ENCODE data around the gene PEPD.
A peak's percentile ranks its signal among the peaks of the same experiment; 100 is the strongest.

Gene PEPD

DNA sequence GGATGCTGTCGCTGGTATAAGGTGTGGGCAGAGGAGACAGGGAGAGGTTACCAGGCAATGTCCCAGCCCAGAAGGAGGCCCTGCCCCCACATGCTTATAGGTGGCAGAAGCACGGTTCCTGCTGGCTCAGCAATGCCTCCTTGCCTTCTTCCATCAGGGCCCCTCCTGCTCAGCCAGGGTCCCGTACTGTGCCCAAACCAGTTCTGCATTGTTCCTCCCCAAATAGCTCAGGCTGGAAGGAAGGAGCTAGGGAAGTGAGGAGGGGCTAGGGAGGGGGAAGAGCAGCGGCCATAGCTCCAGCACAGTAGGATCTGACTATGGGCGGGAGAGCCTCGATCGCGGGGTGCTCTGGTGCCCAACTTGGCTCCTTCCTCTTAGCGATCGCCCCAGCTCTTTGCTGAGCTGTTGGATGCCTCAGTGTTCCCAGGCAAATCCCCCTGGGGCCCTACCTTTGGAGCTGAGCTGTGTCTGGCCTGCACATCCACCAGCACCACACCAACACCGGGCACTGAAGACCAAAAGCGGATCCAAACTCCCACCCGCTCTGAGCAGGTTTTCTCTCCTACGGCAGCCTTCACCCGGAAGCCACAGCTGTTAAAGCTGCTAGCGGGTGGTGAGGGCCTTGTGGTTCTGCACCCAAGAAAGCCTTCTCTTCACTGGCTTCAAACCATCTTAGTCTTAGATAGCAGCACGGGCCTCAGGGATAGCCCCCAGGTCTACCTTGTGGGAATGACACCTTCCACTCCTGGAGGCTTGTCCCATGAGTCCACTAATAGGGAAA is 32.1 kb upstream of the PEPD start:
- WGBS, 2 donors (ENCODE audit: extremely low coverage in 2 of 2, insufficient read length in 2 of 2, insufficient replicate concordance in 1 of 2): no CpG with 5 or more reads among the region's 17 CpGs
- DNase-seq (ENCODE audit: low spot score): no peak
- no peak overlapping the region for H2BK120ac ChIP-seq (ENCODE audit: low read depth, low read length)
- peaks cover 0 to 4% (median 0%) of the 10 kb centered on the region in 3 experiments for H3K27me3 ChIP-seq (ENCODE audit: control insufficient read depth in 3 of 3, insufficient read depth in 3 of 3, low read depth in 1 of 3, low read length in 3 of 3)
- H2BK15ac ChIP-seq (ENCODE audit: low read length): no peak overlapping the region
- no peaks in the 10 kb centered on the region for H3K36me3 ChIP-seq (replicated peaks in 1 of 2; ENCODE audit: control insufficient read depth in 2 of 2, insufficient read depth in 2 of 2, low read length in 2 of 2)
- H3K4ac ChIP-seq (ENCODE audit: low read length): no peak overlapping the region
- H3K4me1 ChIP-seq (ENCODE audit: control insufficient read depth in 2 of 2, insufficient read depth in 1 of 2, low read depth in 1 of 2, low read length in 2 of 2): peaks cover 0 to 3% of the 10 kb centered on the region in 2 donors
- H3K18ac ChIP-seq (ENCODE audit: low read length): peak overlapping the region; percentile 82
- peak overlapping the region; percentile 85 for H4K8ac ChIP-seq (ENCODE audit: low read depth, low read length)
- H3K9ac ChIP-seq (ENCODE audit: low read depth, low read length, poor library complexity): peak overlapping the region; percentile 50
- H2AFZ ChIP-seq (ENCODE audit: low read length): no peak overlapping the region
- H3K14ac ChIP-seq (ENCODE audit: low read length): no peak overlapping the region
- H2BK12ac ChIP-seq (ENCODE audit: low read length): no peak overlapping the region
- peak overlapping the region; percentile 64 for H2AK5ac ChIP-seq (ENCODE audit: low read depth, low read length)
- peaks cover 0 to 2% of the 10 kb centered on the region in 2 donors for H3K9me3 ChIP-seq (replicated peaks in 1 of 2; ENCODE audit: control insufficient read depth in 2 of 2, insufficient read depth in 1 of 2, low read depth in 1 of 2, low read length in 2 of 2)
- no peak overlapping the region for H3K4me3 ChIP-seq (ENCODE audit: low read length in 2 of 2)
- no peak overlapping the region for H4K91ac ChIP-seq (ENCODE audit: low read depth, low read length, poor library complexity)
- H3K79me1 ChIP-seq (ENCODE audit: low read depth, low read length): no peaks in the 10 kb centered on the region
- no peak overlapping the region for H3K4me2 ChIP-seq (ENCODE audit: insufficient read depth, low read length, poor library complexity, severe bottlenecking)
- no peak overlapping the region for H2BK5ac ChIP-seq (ENCODE audit: low read length)
- no peak overlapping the region for H3K23ac ChIP-seq (ENCODE audit: low read depth, low read length, poor library complexity)
- no peak overlapping the region for H3K27ac ChIP-seq (replicated peaks; ENCODE audit: low read length)

DNA sequence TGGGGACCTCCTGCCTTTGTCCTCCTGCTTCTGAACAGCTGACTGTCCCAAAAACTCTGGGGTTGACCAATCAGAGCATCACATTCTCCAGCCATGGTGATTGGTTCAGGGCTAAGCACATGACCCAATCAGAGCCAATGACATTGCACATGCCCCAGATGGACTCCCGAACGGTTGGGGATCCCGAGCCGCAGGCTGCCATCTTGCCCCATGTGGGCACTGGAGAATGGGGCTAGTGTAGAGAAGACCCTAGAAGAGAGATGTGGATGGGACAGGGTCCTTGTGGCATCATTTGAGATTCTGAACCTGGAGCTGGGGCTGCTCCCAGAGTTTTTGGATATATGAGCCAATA is 31.3 kb upstream of the PEPD start:
- no peak overlapping the region for H3K4ac ChIP-seq (ENCODE audit: low read length)
- H2BK15ac ChIP-seq (ENCODE audit: low read length): no peak overlapping the region
- H4K91ac ChIP-seq (ENCODE audit: low read depth, low read length, poor library complexity): no peak overlapping the region
- H2AK5ac ChIP-seq (ENCODE audit: low read depth, low read length): no peak overlapping the region
- H3K14ac ChIP-seq (ENCODE audit: low read length): no peak overlapping the region
- H3K23ac ChIP-seq (ENCODE audit: low read depth, low read length, poor library complexity): no peak overlapping the region
- H3K36me3 ChIP-seq (replicated peaks in 1 of 2; ENCODE audit: control insufficient read depth in 2 of 2, insufficient read depth in 2 of 2, low read length in 2 of 2): no peaks in the 10 kb centered on the region
- no peak overlapping the region for H2BK5ac ChIP-seq (ENCODE audit: low read length)
- no peak overlapping the region for H2BK12ac ChIP-seq (ENCODE audit: low read length)
- H2BK120ac ChIP-seq (ENCODE audit: low read depth, low read length): no peak overlapping the region
- H3K18ac ChIP-seq (ENCODE audit: low read length): no peak overlapping the region
- H3K9me3 ChIP-seq (replicated peaks in 1 of 2; ENCODE audit: control insufficient read depth in 2 of 2, insufficient read depth in 1 of 2, low read depth in 1 of 2, low read length in 2 of 2): peaks cover 0 to 2% of the 10 kb centered on the region in 2 donors
- H3K4me3 ChIP-seq (ENCODE audit: low read length in 2 of 2): no peak overlapping the region
- no peaks in the 10 kb centered on the region for H3K79me1 ChIP-seq (ENCODE audit: low read depth, low read length)
- H3K4me2 ChIP-seq (ENCODE audit: insufficient read depth, low read length, poor library complexity, severe bottlenecking): no peak overlapping the region
- WGBS, 2 donors (ENCODE audit: extremely low coverage in 2 of 2, insufficient read length in 2 of 2, insufficient replicate concordance in 1 of 2): no CpG with 5 or more reads among the region's 4 CpGs
- H3K27me3 ChIP-seq (ENCODE audit: control insufficient read depth in 3 of 3, insufficient read depth in 3 of 3, low read depth in 1 of 3, low read length in 3 of 3): peaks cover 0 to 1% (median 0%) of the 10 kb centered on the region in 3 experiments
- H3K9ac ChIP-seq (ENCODE audit: low read depth, low read length, poor library complexity): no peak overlapping the region
- H3K4me1 ChIP-seq (ENCODE audit: control insufficient read depth in 2 of 2, insufficient read depth in 1 of 2, low read depth in 1 of 2, low read length in 2 of 2): peaks cover 0 to 3% of the 10 kb centered on the region in 2 donors
- H3K27ac ChIP-seq (replicated peaks; ENCODE audit: low read length): no peak overlapping the region
- H2AFZ ChIP-seq (ENCODE audit: low read length): no peak overlapping the region
- H4K8ac ChIP-seq (ENCODE audit: low read depth, low read length): no peak overlapping the region
- no peak for DNase-seq (ENCODE audit: low spot score)

DNA sequence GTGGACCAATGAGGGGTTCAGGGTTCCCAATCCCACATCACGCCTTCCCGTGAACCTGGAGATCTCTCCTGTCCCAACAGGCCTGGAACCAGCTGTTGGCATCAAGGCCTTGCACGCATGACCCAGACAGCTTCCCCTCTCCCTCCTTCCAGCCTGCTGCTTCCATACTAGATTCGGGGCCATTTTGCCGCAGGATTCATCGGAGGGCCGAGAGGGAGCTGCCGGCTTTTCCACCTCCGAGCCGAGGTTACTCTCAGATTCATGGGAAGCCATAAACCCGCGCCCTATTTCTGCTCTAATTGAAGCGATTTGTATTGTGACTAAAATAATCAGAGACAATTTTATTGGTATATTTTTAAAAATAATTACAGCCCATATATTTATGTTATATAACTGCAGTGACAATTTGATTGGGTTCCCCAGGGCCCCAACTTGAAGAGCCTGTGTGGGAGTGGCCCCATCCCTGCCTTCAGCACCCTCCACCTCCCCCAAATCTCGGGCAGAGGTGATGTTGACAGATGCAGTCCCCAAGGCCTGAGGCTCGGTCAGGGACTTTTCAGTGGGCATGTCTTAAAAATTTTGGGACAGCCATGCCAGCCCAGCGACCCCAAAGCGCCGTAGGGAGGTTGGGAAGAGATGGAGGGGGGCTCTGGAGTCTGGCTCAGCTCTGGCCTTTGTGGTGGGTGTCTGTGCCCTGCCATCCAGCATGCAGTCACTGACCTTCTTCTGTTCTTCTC is 30.8 kb upstream of the PEPD start:
- H3K79me1 ChIP-seq (ENCODE audit: low read depth, low read length): no peaks in the 10 kb centered on the region
- no peak overlapping the region for H4K8ac ChIP-seq (ENCODE audit: low read depth, low read length)
- H3K27ac ChIP-seq (replicated peaks; ENCODE audit: low read length): no peak overlapping the region
- H3K14ac ChIP-seq (ENCODE audit: low read length): no peak overlapping the region
- WGBS, 2 donors (ENCODE audit: extremely low coverage in 2 of 2, insufficient read length in 2 of 2, insufficient replicate concordance in 1 of 2): no CpG with 5 or more reads among the region's 18 CpGs
- H3K27me3 ChIP-seq (ENCODE audit: control insufficient read depth in 3 of 3, insufficient read depth in 3 of 3, low read depth in 1 of 3, low read length in 3 of 3): no peaks in the 10 kb centered on the region
- H3K4me3 ChIP-seq (ENCODE audit: low read length in 2 of 2): no peak overlapping the region
- no peak overlapping the region for H2BK120ac ChIP-seq (ENCODE audit: low read depth, low read length)
- H3K4me2 ChIP-seq (ENCODE audit: insufficient read depth, low read length, poor library complexity, severe bottlenecking): no peak overlapping the region
- peaks cover 0 to 3% of the 10 kb centered on the region in 2 donors for H3K4me1 ChIP-seq (ENCODE audit: control insufficient read depth in 2 of 2, insufficient read depth in 1 of 2, low read depth in 1 of 2, low read length in 2 of 2)
- no peak overlapping the region for H2AK5ac ChIP-seq (ENCODE audit: low read depth, low read length)
- H3K18ac ChIP-seq (ENCODE audit: low read length): no peak overlapping the region
- DNase-seq (ENCODE audit: low spot score): no peak
- H3K9me3 ChIP-seq (replicated peaks in 1 of 2; ENCODE audit: control insufficient read depth in 2 of 2, insufficient read depth in 1 of 2, low read depth in 1 of 2, low read length in 2 of 2): peaks cover 0 to 2% of the 10 kb centered on the region in 2 donors
- no peak overlapping the region for H3K9ac ChIP-seq (ENCODE audit: low read depth, low read length, poor library complexity)
- no peak overlapping the region for H2BK12ac ChIP-seq (ENCODE audit: low read length)
- no peak overlapping the region for H3K23ac ChIP-seq (ENCODE audit: low read depth, low read length, poor library complexity)
- H3K36me3 ChIP-seq (replicated peaks in 1 of 2; ENCODE audit: control insufficient read depth in 2 of 2, insufficient read depth in 2 of 2, low read length in 2 of 2): no peaks in the 10 kb centered on the region
- no peak overlapping the region for H3K4ac ChIP-seq (ENCODE audit: low read length)
- no peak overlapping the region for H2AFZ ChIP-seq (ENCODE audit: low read length)
- no peak overlapping the region for H2BK15ac ChIP-seq (ENCODE audit: low read length)
- no peak overlapping the region for H4K91ac ChIP-seq (ENCODE audit: low read depth, low read length, poor library complexity)
- H2BK5ac ChIP-seq (ENCODE audit: low read length): no peak overlapping the region

DNA sequence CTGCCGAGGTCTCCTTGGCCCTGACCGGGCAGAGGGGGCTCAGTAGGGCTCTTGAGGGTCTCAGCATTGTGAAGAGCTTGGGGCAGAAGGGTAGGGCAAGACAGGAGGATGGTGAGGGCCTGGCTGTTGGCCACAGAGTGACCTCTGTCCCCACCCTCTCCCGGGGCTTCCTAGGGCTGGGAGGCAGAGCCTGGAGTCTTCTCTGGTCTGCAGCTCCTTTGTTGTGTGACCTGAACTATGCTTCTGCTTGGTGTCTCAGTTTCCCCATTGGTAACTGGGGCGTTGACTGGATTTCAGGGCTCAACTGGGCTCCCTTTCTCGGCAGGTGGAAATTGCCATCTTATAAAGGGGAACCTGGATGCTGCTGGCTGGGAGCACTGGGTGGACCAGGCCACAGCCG is 30.1 kb upstream of the PEPD start:
- H2AFZ ChIP-seq (ENCODE audit: low read length): no peak overlapping the region

More for the DNA sequence above, 30.1 kb upstream of the PEPD start:
- Histone ChIP-seq H3K14ac (ENCODE audit: low read length) (no peak overlapping the region), H2BK120ac (ENCODE audit: low read depth, low read length) (no peak overlapping the region), H3K4me1 (ENCODE audit: control insufficient read depth in 2 of 2, insufficient read depth in 1 of 2, low read depth in 1 of 2, low read length in 2 of 2) (peaks cover 0 to 3% of the 10 kb centered on the region in 2 donors), H3K4ac (ENCODE audit: low read length) (peak overlapping the region; percentile 48), H2AK5ac (ENCODE audit: low read depth, low read length) (no peak overlapping the region), H2BK15ac (ENCODE audit: low read length) (no peak overlapping the region), H4K91ac (ENCODE audit: low read depth, low read length, poor library complexity) (no peak overlapping the region), H3K23ac (ENCODE audit: low read depth, low read length, poor library complexity) (no peak overlapping the region), H3K18ac (ENCODE audit: low read length) (no peak overlapping the region), H2BK5ac (ENCODE audit: low read length) (no peak overlapping the region), H3K36me3 (replicated peaks in 1 of 2; ENCODE audit: control insufficient read depth in 2 of 2, insufficient read depth in 2 of 2, low read length in 2 of 2) (no peaks in the 10 kb centered on the region), H4K8ac (ENCODE audit: low read depth, low read length) (no peak overlapping the region), H3K4me3 (ENCODE audit: low read length in 2 of 2) (no peak overlapping the region), H3K4me2 (ENCODE audit: insufficient read depth, low read length, poor library complexity, severe bottlenecking) (no peak overlapping the region), H3K27ac (replicated peaks; ENCODE audit: low read length) (no peak overlapping the region), H3K9ac (ENCODE audit: low read depth, low read length, poor library complexity) (no peak overlapping the region), H3K27me3 (ENCODE audit: control insufficient read depth in 3 of 3, insufficient read depth in 3 of 3, low read depth in 1 of 3, low read length in 3 of 3) (no peaks in the 10 kb centered on the region), H3K9me3 (replicated peaks in 1 of 2; ENCODE audit: control insufficient read depth in 2 of 2, insufficient read depth in 1 of 2, low read depth in 1 of 2, low read length in 2 of 2) (peaks cover 0 to 2% of the 10 kb centered on the region in 2 donors), H2BK12ac (ENCODE audit: low read length) (no peak overlapping the region), H3K79me1 (ENCODE audit: low read depth, low read length) (no peaks in the 10 kb centered on the region)
- DNase-seq (ENCODE audit: low spot score): no peak
- WGBS, 2 donors (ENCODE audit: extremely low coverage in 2 of 2, insufficient read length in 2 of 2, insufficient replicate concordance in 1 of 2): no CpG with 5 or more reads among the region's 6 CpGs

Measured in neuronal stem cell (in vitro differentiated cells).